ENCODE data around the gene ZNHIT3.

Gene ZNHIT3

GRCh38 chr17:36524428-36524876 is 38.0 kb downstream of the ZNHIT3 start:
- no peak overlapping the region for H3K9ac ChIP-seq (ENCODE audit: low read depth, low read length)
- H3K9me3 ChIP-seq (ENCODE audit: insufficient read depth, low read depth, low read length) = no peaks in the 10 kb centered on the region
- no peaks in the 10 kb centered on the region for H3K27me3 ChIP-seq (ENCODE audit: insufficient read depth, low read length)
- H3K27ac ChIP-seq (ENCODE audit: low read length) = no peak overlapping the region
- H3K36me3 ChIP-seq (ENCODE audit: insufficient read depth, low read depth, low read length) = peaks cover 94% of the 10 kb centered on the region
- no peak overlapping the region for H3K4me3 ChIP-seq (ENCODE audit: low read length)
- H3K4me1 ChIP-seq (ENCODE audit: insufficient read depth, low read length) = no peaks in the 10 kb centered on the region

- no peak overlapping the region for H3K4me3 ChIP-seq (ENCODE audit: low read length)
- no peak overlapping the region for H3K27ac ChIP-seq (ENCODE audit: low read length)
- no peaks in the 10 kb centered on the region for H3K9me3 ChIP-seq (ENCODE audit: insufficient read depth, low read depth, low read length)
- no peaks in the 10 kb centered on the region for H3K4me1 ChIP-seq (ENCODE audit: insufficient read depth, low read length)
- no peaks in the 10 kb centered on the region for H3K27me3 ChIP-seq (ENCODE audit: insufficient read depth, low read length)
- peaks cover 94% of the 10 kb centered on the region for H3K36me3 ChIP-seq (ENCODE audit: insufficient read depth, low read depth, low read length)
- no peak overlapping the region for H3K9ac ChIP-seq (ENCODE audit: low read depth, low read length)
Measured at GRCh38 chr17:36525113-36525512, 38.6 kb downstream of the ZNHIT3 start.

- Histone ChIP-seq H3K9me3 (ENCODE audit: insufficient read depth, low read depth, low read length) (no peaks in the 10 kb centered on the region), H3K4me1 (ENCODE audit: insufficient read depth, low read length) (no peaks in the 10 kb centered on the region), H3K9ac (ENCODE audit: low read depth, low read length) (no peak overlapping the region), H3K27ac (ENCODE audit: low read length) (no peak overlapping the region), H3K36me3 (ENCODE audit: insufficient read depth, low read depth, low read length) (peaks cover 93% of the 10 kb centered on the region), H3K4me3 (ENCODE audit: low read length) (no peak overlapping the region), H3K27me3 (ENCODE audit: insufficient read depth, low read length) (no peaks in the 10 kb centered on the region)
Measured at GRCh38 chr17:36525888-36526287, 39.4 kb downstream of the ZNHIT3 start.

GRCh38 chr17:36527621-36528250 is 41.3 kb downstream of the ZNHIT3 start:
- Histone ChIP-seq H3K4me3 (ENCODE audit: low read length) (no peak overlapping the region), H3K9me3 (ENCODE audit: insufficient read depth, low read depth, low read length) (no peaks in the 10 kb centered on the region), H3K27ac (ENCODE audit: low read length) (no peak overlapping the region), H3K27me3 (ENCODE audit: insufficient read depth, low read length) (no peaks in the 10 kb centered on the region), H3K9ac (ENCODE audit: low read depth, low read length) (no peak overlapping the region), H3K36me3 (ENCODE audit: insufficient read depth, low read depth, low read length) (peaks cover 94% of the 10 kb centered on the region), H3K4me1 (ENCODE audit: insufficient read depth, low read length) (no peaks in the 10 kb centered on the region)

- no peak overlapping the region for H3K9ac ChIP-seq (ENCODE audit: low read depth, low read length)
- H3K4me3 ChIP-seq (ENCODE audit: low read length) = no peak overlapping the region
- H3K36me3 ChIP-seq (ENCODE audit: insufficient read depth, low read depth, low read length) = peaks cover 93% of the 10 kb centered on the region
- H3K27me3 ChIP-seq (ENCODE audit: insufficient read depth, low read length) = no peaks in the 10 kb centered on the region
- H3K4me1 ChIP-seq (ENCODE audit: insufficient read depth, low read length) = peaks cover 6% of the 10 kb centered on the region; the same call in 1 of the 2 replicates
- H3K9me3 ChIP-seq (ENCODE audit: insufficient read depth, low read depth, low read length) = no peaks in the 10 kb centered on the region
- H3K27ac ChIP-seq (ENCODE audit: low read length) = no peak overlapping the region
Measured at GRCh38 chr17:36529121-36529520, 42.6 kb downstream of the ZNHIT3 start.

GRCh38 chr17:36532435-36532975 is 46.0 kb downstream of the ZNHIT3 start:
- Histone ChIP-seq H3K36me3 (ENCODE audit: insufficient read depth, low read depth, low read length) (peaks cover 69% of the 10 kb centered on the region), H3K4me1 (ENCODE audit: insufficient read depth, low read length) (peaks cover 11% of the 10 kb centered on the region; the same call in 1 of the 2 replicates), H3K27ac (ENCODE audit: low read length) (no peak overlapping the region), H3K9ac (ENCODE audit: low read depth, low read length) (peak overlapping the region; percentile 41; the same call in 1 of the 2 replicates), H3K27me3 (ENCODE audit: insufficient read depth, low read length) (no peaks in the 10 kb centered on the region), H3K4me3 (ENCODE audit: low read length) (no peak overlapping the region), H3K9me3 (ENCODE audit: insufficient read depth, low read depth, low read length) (no peaks in the 10 kb centered on the region)

GRCh38 chr17:36533935-36534839 is 47.7 kb downstream of the ZNHIT3 start:
- Histone ChIP-seq H3K4me1 (ENCODE audit: insufficient read depth, low read length) (peaks cover 11% of the 10 kb centered on the region; the same call in 1 of the 2 replicates), H3K36me3 (ENCODE audit: insufficient read depth, low read depth, low read length) (peaks cover 66% of the 10 kb centered on the region), H3K9ac (ENCODE audit: low read depth, low read length) (peak overlapping the region; percentile 97), H3K27ac (ENCODE audit: low read length) (peak overlapping the region; percentile 93), H3K27me3 (ENCODE audit: insufficient read depth, low read length) (no peaks in the 10 kb centered on the region), H3K9me3 (ENCODE audit: insufficient read depth, low read depth, low read length) (no peaks in the 10 kb centered on the region), H3K4me3 (ENCODE audit: low read length) (peak overlapping the region; percentile 91)

- Histone ChIP-seq H3K27me3 (ENCODE audit: insufficient read depth, low read length) (no peaks in the 10 kb centered on the region), H3K9ac (ENCODE audit: low read depth, low read length) (peak within 1 kb of the TSS; percentile 97), H3K4me1 (ENCODE audit: insufficient read depth, low read length) (peaks cover 11% of the 10 kb centered on the region; the same call in 1 of the 2 replicates), H3K4me3 (ENCODE audit: low read length) (peak within 1 kb of the TSS; percentile 91), H3K36me3 (ENCODE audit: insufficient read depth, low read depth, low read length) (peaks cover 58% of the 10 kb centered on the region), H3K27ac (ENCODE audit: low read length) (peak within 1 kb of the TSS; percentile 93), H3K9me3 (ENCODE audit: insufficient read depth, low read depth, low read length) (no peaks in the 10 kb centered on the region)
Measured at GRCh38 chr17:36534840-36535668, 48.6 kb downstream of the ZNHIT3 start, which contains the start of the genes MYO19 and PIGW. TSS of gene MYO19 (minus strand) at chr17:36534868. CDS start at chr17:36532538, 2,330 bp downstream. TSS of gene PIGW (plus strand) at chr17:36534987. CDS start at chr17:36537102, 2,115 bp downstream.

GRCh38 chr17:36535669-36536081 is 49.2 kb downstream of the ZNHIT3 start:
- H3K4me1 ChIP-seq (ENCODE audit: insufficient read depth, low read length) = peaks cover 11% of the 10 kb centered on the region; the same call in 1 of the 2 replicates
- H3K27ac ChIP-seq (ENCODE audit: low read length) = no peak overlapping the region
- peak overlapping the region; percentile 97 for H3K9ac ChIP-seq (ENCODE audit: low read depth, low read length)
- H3K27me3 ChIP-seq (ENCODE audit: insufficient read depth, low read length) = no peaks in the 10 kb centered on the region
- H3K36me3 ChIP-seq (ENCODE audit: insufficient read depth, low read depth, low read length) = peaks cover 52% of the 10 kb centered on the region
- no peaks in the 10 kb centered on the region for H3K9me3 ChIP-seq (ENCODE audit: insufficient read depth, low read depth, low read length)
- H3K4me3 ChIP-seq (ENCODE audit: low read length) = peak overlapping the region; percentile 91

- H3K9me3 ChIP-seq (ENCODE audit: insufficient read depth, low read depth, low read length) = no peaks in the 10 kb centered on the region
- H3K27me3 ChIP-seq (ENCODE audit: insufficient read depth, low read length) = no peaks in the 10 kb centered on the region
- peaks cover 23% of the 10 kb centered on the region for H3K36me3 ChIP-seq (ENCODE audit: insufficient read depth, low read depth, low read length)
- H3K9ac ChIP-seq (ENCODE audit: low read depth, low read length) = no peak overlapping the region
- no peak overlapping the region for H3K27ac ChIP-seq (ENCODE audit: low read length)
- no peak overlapping the region for H3K4me3 ChIP-seq (ENCODE audit: low read length)
- H3K4me1 ChIP-seq (ENCODE audit: insufficient read depth, low read length) = peaks cover 5% of the 10 kb centered on the region; the same call in 1 of the 2 replicates
Measured at GRCh38 chr17:36540696-36541095, 54.2 kb downstream of the ZNHIT3 start.

- H3K9ac ChIP-seq (ENCODE audit: low read depth, low read length) = no peak overlapping the region
- H3K4me3 ChIP-seq (ENCODE audit: low read length) = no peak overlapping the region
- H3K27me3 ChIP-seq (ENCODE audit: insufficient read depth, low read length) = no peaks in the 10 kb centered on the region
- H3K9me3 ChIP-seq (ENCODE audit: insufficient read depth, low read depth, low read length) = no peaks in the 10 kb centered on the region
- H3K4me1 ChIP-seq (ENCODE audit: insufficient read depth, low read length) = peaks cover 8% of the 10 kb centered on the region
- H3K27ac ChIP-seq (ENCODE audit: low read length) = no peak overlapping the region
- peaks cover 11% of the 10 kb centered on the region for H3K36me3 ChIP-seq (ENCODE audit: insufficient read depth, low read depth, low read length)
Measured at GRCh38 chr17:36542755-36543154, 56.3 kb downstream of the ZNHIT3 start.
